HEK293 (cell line): Measurements from ENCODE around the gene INSRR.

Source experiments
- CTCF ChIP-seq: fragments of 450-650 bp; formaldehyde crosslinking; IDR thresholded peaks from 2 replicates; pipeline ENCODE4 v1.5.1; 2016; ENCODE audit warnings: missing biosample characterization, missing genetic modification characterization
- YY1 ChIP-seq: fragments of 450-650 bp; formaldehyde crosslinking; IDR thresholded peaks from 2 replicates; pipeline ENCODE4 v1.5.1; 2018; ENCODE audit warnings: missing biosample characterization, missing genetic modification characterization
- ZNF112 ChIP-seq: fragments of 450-650 bp; formaldehyde crosslinking; IDR thresholded peaks from 2 replicates; pipeline ENCODE4 v1.5.0; 2017; ENCODE audit warnings: missing biosample characterization, missing genetic modification characterization
- ZNF121 ChIP-seq: fragments of 450-650 bp; formaldehyde crosslinking; IDR thresholded peaks from 2 replicates; pipeline ENCODE4 v1.5.1; 2016; ENCODE audit warnings: missing biosample characterization, missing genetic modification characterization
- ZNF658 ChIP-seq: fragments of 450-650 bp; formaldehyde crosslinking; IDR thresholded peaks from 2 replicates; pipeline ENCODE4; 2016; ENCODE audit warnings: missing biosample characterization, missing genetic modification characterization
- ZNF792 ChIP-seq: fragments of 450-650 bp; formaldehyde crosslinking; IDR thresholded peaks from 2 replicates; pipeline ENCODE4 v1.5.1; 2016; ENCODE audit warnings: missing biosample characterization, missing genetic modification characterization
- TF ChIP-seq, protein P1 (sequence below): IDR thresholded peaks from 2 replicates; pipeline ENCODE4 v1.6.1; 2011; ENCODE audit warnings: mild to moderate bottlenecking, low read depth, low read length, borderline replicate concordance

- TF ChIP-seq CTCF (tag by site-specific recombination) (no peak), ZNF112 (no peak), ZNF658 (tag by site-specific recombination) (no peak), YY1 (tag by site-specific recombination) (no peak), ZNF121 (tag by site-specific recombination) (no peak), ZNF792 (no peak)
- TF ChIP-seq, protein P1, sequence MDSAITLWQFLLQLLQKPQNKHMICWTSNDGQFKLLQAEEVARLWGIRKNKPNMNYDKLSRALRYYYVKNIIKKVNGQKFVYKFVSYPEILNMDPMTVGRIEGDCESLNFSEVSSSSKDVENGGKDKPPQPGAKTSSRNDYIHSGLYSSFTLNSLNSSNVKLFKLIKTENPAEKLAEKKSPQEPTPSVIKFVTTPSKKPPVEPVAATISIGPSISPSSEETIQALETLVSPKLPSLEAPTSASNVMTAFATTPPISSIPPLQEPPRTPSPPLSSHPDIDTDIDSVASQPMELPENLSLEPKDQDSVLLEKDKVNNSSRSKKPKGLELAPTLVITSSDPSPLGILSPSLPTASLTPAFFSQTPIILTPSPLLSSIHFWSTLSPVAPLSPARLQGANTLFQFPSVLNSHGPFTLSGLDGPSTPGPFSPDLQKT, result no peak
These were observed 46.5 kb downstream of the INSRR start for GRCh38 chr1:156812293-156812990.
